ENCODE results near the gene CERS5.
A peak's percentile ranks its signal among the peaks of the same experiment; 100 is the strongest.

CERS5 gene

DNA sequence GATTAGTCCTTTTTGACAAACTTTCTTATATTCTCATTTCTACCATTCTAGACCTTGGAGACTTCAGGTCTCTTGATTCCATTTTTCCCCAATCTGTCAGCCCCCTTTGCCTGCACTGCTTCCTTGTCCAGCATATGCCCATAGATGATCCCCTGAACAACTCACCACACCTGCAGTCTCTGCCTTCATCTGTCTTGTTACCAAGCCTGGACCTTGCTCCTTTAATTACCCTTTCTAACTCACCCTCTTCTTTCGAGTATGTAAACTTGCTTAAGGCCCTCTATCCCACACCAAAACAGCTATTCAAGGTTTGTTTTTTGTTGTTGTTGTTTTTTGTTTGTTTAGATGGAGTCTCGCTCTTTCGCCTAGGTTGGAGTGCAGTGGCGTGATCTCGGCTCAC lies 45.5 kb downstream of the CERS5 start:
- DNase-seq, result no peak

GRCh38 chr12:50120953-50121352 lies 46.2 kb downstream of the CERS5 start:
- no peak for DNase-seq

DNA sequence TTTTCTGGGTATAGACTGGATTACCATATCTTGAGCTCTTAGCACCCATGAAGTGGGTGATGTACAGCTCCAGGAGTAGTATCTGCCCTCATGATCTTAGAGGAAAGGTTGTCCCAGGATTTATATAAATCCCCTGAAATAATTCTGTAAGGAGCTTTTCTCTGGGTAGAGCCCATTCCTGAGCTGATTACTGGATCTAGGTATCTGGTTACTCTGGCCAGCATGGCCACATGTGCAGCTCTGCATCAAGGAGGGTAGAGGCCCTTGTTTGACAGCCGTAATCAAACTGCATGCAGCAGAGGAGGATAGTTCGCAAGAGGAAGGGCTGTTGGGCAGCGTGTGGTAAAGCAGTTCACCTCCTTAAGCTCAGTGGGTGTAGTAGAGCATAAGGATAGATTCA lies 46.6 kb downstream of the CERS5 start:
- DNase-seq, result no peak

- DNase-seq, result no peak
Observed at GRCh38 chr12:50119387-50119786, 47.8 kb downstream of the CERS5 start.

DNA sequence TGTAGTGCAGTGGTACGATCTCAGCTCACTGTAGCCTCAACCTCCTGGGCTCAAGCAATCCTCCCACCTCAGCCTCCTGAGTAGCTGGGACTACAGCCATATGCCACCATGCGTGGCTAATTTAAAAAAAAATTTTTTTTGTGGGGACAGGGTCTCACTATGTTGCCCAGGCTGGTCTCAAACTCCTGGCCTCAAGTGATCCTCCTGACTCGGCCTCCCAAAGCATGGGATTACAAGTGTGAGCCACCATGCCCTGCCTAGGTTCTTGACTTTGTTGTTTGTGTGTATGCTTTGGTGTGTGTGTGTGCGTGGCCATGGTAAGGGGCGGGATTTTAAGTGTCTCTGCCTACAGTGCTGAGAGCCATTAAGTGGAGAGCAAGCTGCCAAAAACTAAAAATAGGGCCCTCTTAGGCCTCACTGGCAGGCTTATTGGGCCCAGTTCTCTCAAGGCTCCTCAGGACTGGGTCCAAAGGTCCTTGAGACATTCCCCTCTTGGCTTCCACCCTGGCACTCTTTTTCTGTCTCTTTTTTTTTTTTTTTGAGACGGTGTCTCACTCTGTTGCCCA lies 50.0 kb downstream of the CERS5 start:
- DNase-seq, result no peak

GRCh38 chr12:50112456-50113218 lies 54.5 kb downstream of the CERS5 start:
- DNase-seq, result no peak

GRCh38 chr12:50111693-50112455 lies 55.3 kb downstream of the CERS5 start, which contains the start of gene COX14:
Gene COX14 (plus strand): TSS chr12:50112236. CDS start chr12:50120044, 7,808 bp downstream.
- DNase-seq, result peak; percentile 99

- no peak for DNase-seq
Observed at GRCh38 chr12:50111395-50111692, 55.8 kb downstream of the CERS5 start.

GRCh38 chr12:50110762-50111351 lies 56.3 kb downstream of the CERS5 start:
- DNase-seq, result no peak

DNA sequence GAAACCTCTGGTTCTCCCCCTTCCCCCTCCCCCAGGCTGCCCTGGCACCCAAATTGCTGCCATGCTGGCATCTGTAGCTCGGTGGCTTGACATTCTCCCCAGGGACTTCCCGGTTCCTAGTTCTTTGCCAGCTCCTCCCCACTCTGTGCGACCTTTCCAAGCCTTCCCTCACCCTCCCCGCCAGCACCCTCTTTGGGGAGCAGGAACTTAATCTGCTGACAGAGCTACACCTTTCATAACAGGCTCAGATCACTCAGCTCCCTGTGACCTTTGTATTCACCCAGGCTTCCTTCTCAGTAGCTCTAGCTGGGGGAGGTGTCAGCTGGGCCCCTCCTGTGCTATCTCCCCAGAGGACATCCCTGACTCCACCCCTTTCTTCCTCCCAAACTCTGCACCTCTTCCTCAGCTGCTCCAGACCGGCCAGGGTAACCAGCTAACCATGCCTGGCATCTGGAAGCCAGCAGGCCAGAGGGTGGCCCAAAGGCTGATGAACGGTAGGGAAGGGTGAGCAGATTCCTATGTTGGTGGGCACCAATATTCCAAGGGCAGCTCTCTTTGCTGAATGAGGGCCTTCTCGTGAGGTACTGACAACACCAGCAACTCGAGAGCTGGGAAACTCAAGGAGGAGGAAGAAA lies 56.9 kb downstream of the CERS5 start:
- no peak for DNase-seq

GRCh38 chr12:50109319-50109718 lies 57.9 kb downstream of the CERS5 start:
- DNase-seq, result no peak

GRCh38 chr12:50107416-50108268 lies 59.5 kb downstream of the CERS5 start:
- DNase-seq, result no peak

DNA sequence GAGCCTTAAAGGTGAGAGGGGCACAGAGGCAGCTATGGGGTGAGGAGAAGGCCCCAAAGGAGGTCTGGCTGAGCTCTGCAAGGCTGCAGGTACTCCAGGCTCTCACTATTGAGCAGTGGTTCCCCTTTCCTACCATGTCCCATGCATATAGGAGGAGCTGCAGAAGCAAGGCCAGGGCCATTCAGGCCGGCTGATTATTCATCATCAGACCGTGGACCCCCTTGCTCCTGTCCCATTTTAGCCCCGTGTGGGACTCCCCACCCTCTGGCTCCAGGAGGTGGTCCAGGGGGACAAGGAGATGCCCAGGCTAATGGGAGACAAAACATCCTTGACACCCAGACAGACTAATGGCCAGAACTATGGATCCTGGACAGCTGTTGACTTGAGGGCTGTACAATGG lies 60.3 kb downstream of the CERS5 start:
- DNase-seq, result no peak

DNA sequence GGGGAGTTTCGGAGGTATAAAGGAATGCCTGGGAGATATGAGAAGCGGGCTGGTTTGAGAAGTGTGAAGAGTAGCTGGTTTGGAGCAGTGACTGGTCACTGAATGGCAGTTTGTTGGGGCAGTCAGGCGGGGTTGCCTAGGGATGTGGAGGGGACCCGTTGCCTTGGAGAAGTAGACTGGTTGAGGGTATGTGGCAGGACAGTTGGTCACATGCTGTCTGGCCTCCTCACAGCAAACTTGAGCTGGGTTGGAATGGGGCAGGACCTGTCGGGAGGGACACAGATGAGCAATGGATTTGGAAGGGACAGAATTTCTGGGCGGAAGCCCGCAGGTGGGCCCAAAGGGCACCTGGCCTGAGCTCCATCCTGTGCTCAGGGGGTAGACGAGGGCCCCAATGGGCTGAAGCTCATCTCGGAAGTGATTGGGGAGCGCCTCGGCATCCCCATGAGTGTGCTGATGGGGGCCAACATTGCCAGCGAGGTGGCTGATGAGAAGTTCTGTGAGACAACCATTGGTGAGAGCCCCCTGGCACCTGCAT lies 61.2 kb downstream of the CERS5 start:
- no peak for DNase-seq

- DNase-seq, result no peak
Observed at GRCh38 chr12:50104417-50105366, 62.5 kb downstream of the CERS5 start.

DNA sequence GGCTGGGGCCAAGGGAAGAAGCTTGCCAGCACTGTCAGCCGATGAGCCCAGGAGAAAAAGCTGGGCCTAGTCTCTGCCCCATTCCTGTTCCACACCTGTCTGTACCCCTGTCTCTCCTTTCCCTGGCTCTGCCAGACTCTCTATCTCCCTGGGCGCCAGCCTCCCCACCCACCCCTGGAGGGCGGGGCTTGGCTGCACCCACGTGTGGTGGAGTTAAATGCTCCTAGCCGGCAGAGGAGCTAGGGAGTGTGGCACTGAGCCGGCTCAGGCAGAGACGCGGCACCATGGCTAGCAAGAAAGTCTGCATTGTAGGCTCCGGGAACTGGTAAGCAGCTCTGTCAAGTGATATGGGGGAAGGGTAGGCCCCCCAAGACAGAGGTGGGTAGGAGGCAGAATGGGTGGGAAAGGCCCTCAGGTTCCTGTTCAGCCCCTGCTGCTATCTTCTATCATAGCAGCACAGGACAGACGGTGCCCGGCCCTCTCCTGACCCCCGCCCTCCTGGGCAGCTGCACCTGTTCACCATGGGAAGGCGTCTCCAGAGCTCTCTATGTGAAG lies 63.3 kb downstream of the CERS5 start, which contains the start of gene GPD1:
Gene GPD1 (plus strand): TSS at position 242 of the 555 bp plus-strand sequence. CDS start 43 bp downstream, at position 285.
- DNase-seq, result no peak

DNA sequence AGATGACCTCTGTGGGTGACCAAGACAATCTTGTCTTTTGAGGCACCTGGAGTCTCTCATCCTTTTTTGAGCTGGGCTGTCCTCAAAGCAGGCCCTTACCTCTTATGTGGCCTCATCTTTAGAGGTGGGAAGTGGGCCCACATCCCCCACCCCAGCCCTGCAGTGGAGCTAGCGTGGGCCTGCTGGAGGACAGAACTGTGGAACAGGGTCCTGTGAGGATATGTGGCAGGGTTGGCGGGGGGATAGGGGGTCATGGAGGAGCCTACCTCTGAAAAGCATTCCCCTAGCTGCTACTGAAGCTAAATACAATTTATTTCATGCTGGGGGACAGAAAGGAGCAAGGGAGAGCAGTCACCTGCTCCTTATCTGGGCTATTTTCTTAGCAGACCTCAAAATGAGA lies 63.8 kb downstream of the CERS5 start:
- no peak for DNase-seq

GRCh38 chr12:50102646-50103309 lies 64.4 kb downstream of the CERS5 start:
- no peak for DNase-seq

DNA sequence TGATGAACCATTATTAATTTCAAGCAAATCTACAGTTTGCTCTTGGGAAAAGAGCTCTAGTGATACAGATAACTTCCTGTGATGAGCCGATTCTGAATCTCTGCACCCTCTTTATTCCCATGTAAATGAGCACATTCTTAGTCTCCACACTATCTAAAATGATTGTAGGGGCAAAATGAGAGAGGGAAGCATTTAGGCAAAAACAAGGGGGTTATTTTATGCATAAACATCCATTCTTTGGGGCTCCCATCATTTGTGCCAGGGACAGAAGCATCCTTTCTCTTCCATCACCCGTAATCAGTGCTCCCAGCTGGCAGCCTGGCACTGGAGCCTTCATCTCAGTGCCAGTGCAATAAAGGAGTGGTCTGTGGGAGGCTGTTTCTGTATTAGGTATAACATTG lies 65.0 kb downstream of the CERS5 start:
- no peak for DNase-seq

GRCh38 chr12:50101663-50102062 lies 65.5 kb downstream of the CERS5 start:
- DNase-seq, result no peak
